ENCODE data around the gene MVD.

DNA sequence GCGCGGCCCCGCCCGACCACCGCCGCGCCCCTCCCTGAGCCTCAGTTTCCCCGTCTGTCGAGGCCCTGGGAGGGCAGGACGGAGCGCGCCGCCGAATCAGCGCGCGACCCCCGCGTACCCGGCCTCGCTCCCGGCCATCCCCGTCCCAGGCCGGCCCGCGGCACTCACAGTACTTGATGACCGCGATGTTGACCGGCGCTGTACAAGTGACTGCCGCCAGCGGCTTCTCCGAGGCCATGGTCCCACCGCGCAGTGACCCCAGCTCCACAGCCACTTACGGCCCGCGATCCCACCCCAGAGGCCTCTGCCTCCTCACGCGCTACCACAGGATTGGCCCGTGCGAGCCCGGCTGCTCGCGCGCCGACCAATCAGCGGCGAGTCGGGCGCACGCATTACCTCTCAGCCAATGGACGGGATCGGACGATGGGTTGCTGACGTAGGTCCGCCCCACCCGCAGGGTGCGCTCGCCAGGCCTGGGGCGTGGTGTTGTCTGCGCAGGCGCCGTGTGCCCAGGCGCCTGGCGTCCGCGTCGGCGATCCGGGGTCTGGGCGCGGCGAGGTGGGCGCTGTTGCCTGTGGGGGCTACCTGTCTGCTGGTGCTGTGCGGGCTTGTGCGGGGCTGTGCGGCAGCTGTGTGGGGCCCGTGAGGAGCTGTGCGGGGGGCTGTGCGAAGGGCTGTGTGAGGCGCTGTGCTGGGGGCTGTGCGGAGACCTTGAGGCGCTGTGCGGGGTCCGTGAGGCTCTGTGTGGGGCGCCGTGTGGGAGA is at the start of gene MVD:
- TF ChIP-seq CTCF (IDR thresholded peaks at IDR 0.05), result peak in 1 of 7 experiments; percentile 10
- peak; percentile 85 to 94 (median 92) for TF ChIP-seq POLR2AphosphoS5 (IDR thresholded peaks at IDR 0.05)
- TF ChIP-seq EP300 (IDR thresholded peaks at IDR 0.05), result no peak

Measured in stomach (tissue), 4 donors.